OCI-LY7 (cell line): ENCODE measurements around the gene NFKB1. TPM values are rescaled to one million over a fixed set of nuclear protein-coding genes. Genes with fewer than 3 reads are reported as not detected.

ENCODE experiments used
- BruUV-seq: library from RNA; stranded (reverse); fragments of 400-500 nt; replicated peaks from 2 replicates; lab custom pipeline; 2021; lab: Mats Ljungman, UMichigan
- CTCF ChIA-PET: fragments of 300-600 bp; sonication (Branson Sonifier 250); formaldehyde crosslinking; loops from one replicate; lab custom pipeline; 2022; ENCODE audit warnings: antibody characterized with exemption; ENCODE audit not compliant: unreplicated experiment; lab: Charles Lee
- POLR2A ChIA-PET: fragments of 300-600 bp; sonication (Branson Sonifier 250); formaldehyde crosslinking; loops from one replicate; lab custom pipeline; 2022; ENCODE audit warnings: antibody characterized with exemption; lab: Charles Lee
- DNase-seq: peaks from one replicate; pipeline ENCODE4 v3.0.0-alpha.2; 2015; ENCODE audit warnings: low spot score
- H2AFZ ChIP-seq: fragments of 200-600 bp; sonication (generic), shearing (Covaris generic); 2 replicates; pipeline ENCODE4 v1.6.1; 2014; ENCODE audit warnings: mild to moderate bottlenecking, antibody characterized with exemption, low read length, moderate library complexity
- H3K27ac ChIP-seq: fragments of 200-600 bp; sonication (generic); 2 replicates; pipeline ENCODE4 v1.5.1; 2014; ENCODE audit warnings: mixed run types, low read depth, mild to moderate bottlenecking, moderate library complexity, low read length, inconsistent platforms; ENCODE audit not compliant: poor library complexity, severe bottlenecking
- H3K36me3 ChIP-seq: fragments of 200-600 bp; sonication (generic); 2 replicates; pipeline ENCODE4 v1.6.1; 2014; ENCODE audit warnings: mild to moderate bottlenecking, antibody characterized with exemption, low read length, moderate library complexity, mixed read lengths; ENCODE audit not compliant: insufficient read depth
- H3K4me1 ChIP-seq: fragments of 200-600 bp; sonication (generic); 2 replicates; pipeline ENCODE4 v1.5.1; 2014; ENCODE audit warnings: mild to moderate bottlenecking, low read length; ENCODE audit not compliant: insufficient read depth, poor library complexity, severe bottlenecking
- H3K4me2 ChIP-seq: fragments of 200-600 bp; sonication (generic); 2 replicates; pipeline ENCODE4 v1.6.1; 2014; ENCODE audit warnings: mild to moderate bottlenecking, low read length
- H3K4me3 ChIP-seq: fragments of 200-600 bp; sonication (generic); 2 replicates; pipeline ENCODE4 v1.5.1; 2014; ENCODE audit warnings: mild to moderate bottlenecking, low read depth, low read length; ENCODE audit not compliant: poor library complexity, severe bottlenecking
- H3K79me2 ChIP-seq: fragments of 200-600 bp; sonication (generic); 2 replicates; pipeline ENCODE4 v1.6.1; 2016; ENCODE audit warnings: low read depth, mild to moderate bottlenecking, low read length, moderate library complexity, mixed read lengths; ENCODE audit not compliant: insufficient read depth
- H3K9me2 ChIP-seq: fragments of 200-600 bp; sonication (generic); 2 replicates; pipeline ENCODE4 v1.6.1; 2016; ENCODE audit warnings: mild to moderate bottlenecking, low read length, mixed read lengths; ENCODE audit not compliant: insufficient read depth
- H3K9me3 ChIP-seq: fragments of 200-600 bp; sonication (generic); 2 replicates; pipeline ENCODE4 v1.6.1; 2014; ENCODE audit warnings: mild to moderate bottlenecking, mixed run types, low read length, mixed read lengths
- H4K20me1 ChIP-seq: fragments of 200-600 bp; sonication (generic); 2 replicates; pipeline ENCODE4 v1.6.1; 2014; ENCODE audit warnings: mild to moderate bottlenecking, antibody characterized with exemption, low read length, moderate library complexity, mixed read lengths; ENCODE audit not compliant: insufficient read depth
- CTCF ChIP-seq: fragments of 200-600 bp; sonication (generic); conservative IDR thresholded peaks from 2 replicates; pipeline ENCODE4 v1.5.1; 2014; ENCODE audit warnings: mild to moderate bottlenecking, antibody characterized with exemption, low read length, moderate library complexity, mixed read lengths
- EZH2phosphoT487 ChIP-seq: fragments of 200-600 bp; sonication (generic); IDR thresholded peaks from 2 replicates; pipeline ENCODE4 v1.6.1; 2018; ENCODE audit warnings: low read depth, borderline replicate concordance, mild to moderate bottlenecking, mixed run types, antibody characterized with exemption, low read length, moderate library complexity, mixed read lengths
- intact Hi-C: fragments of 100-400 bp; cut with micrococcal nuclease; formaldehyde crosslinking; loops from one replicate; pipeline ENCODE4 v1.10.0; 2022; ENCODE audit not compliant: unreplicated experiment
- total RNA-seq, 2 experiments: library from RNA; depleted of rRNA in 1 of 2; stranded (reverse); fragments of >200 nt in 1 of 2; shearing (Covaris generic) in 1 of 2; gene quantifications; 2 replicates each; pipeline ENCODE4 v1.2.3, GENCODE V29; 2014 to 2022

The NFKB1 gene
- total RNA-seq, 2 experiments from 2014 or later: 23.1 to 47.8 TPM

GRCh38 chr4:102606846-102607450, 105.8 kb downstream of the NFKB1 start:
- no peak overlapping the region for H3K27ac ChIP-seq
- no peak overlapping the region for H3K4me3 ChIP-seq
- no peak for DNase-seq
- no peak for TF ChIP-seq CTCF
- no peak for TF ChIP-seq EZH2phosphoT487
- CTCF ChIA-PET: interaction anchor here (0.5 kb wide), 1 partner anchor 153 kb away, joined by 3 read pairs; no protein-coding TSS in a partner anchor
- H3K4me2 ChIP-seq: no peak overlapping the region
- POLR2A ChIA-PET: interaction anchor here (0.6 to 1.0 kb wide), 3 partner anchors 107 to 423 kb away, joined by 3 read pairs; no protein-coding TSS in a partner anchor
- no peaks in the 10 kb centered on the region for H3K4me1 ChIP-seq
- no peaks in the 10 kb centered on the region for H3K9me2 ChIP-seq
- peaks cover 82% of the 10 kb centered on the region for H3K36me3 ChIP-seq
- intact Hi-C loops: no loop called here
- no peaks in the 10 kb centered on the region for H3K79me2 ChIP-seq
- no TSS peak for BruUV-seq
- no peaks in the 10 kb centered on the region for H4K20me1 ChIP-seq
- no peaks in the 10 kb centered on the region for H3K9me3 ChIP-seq
- no peak overlapping the region for H2AFZ ChIP-seq

- ChIA-PET POLR2A (interaction anchor here (0.9 kb wide), 1 partner anchor 13 kb away, joined by 5 read pairs; no protein-coding TSS in a partner anchor), CTCF (no interaction called here)
- H3K4me3 ChIP-seq: no peak overlapping the region
- H3K27ac ChIP-seq: no peak overlapping the region
- no TSS peak for BruUV-seq
- intact Hi-C loops: no loop called here
- peaks cover 87% of the 10 kb centered on the region for H3K36me3 ChIP-seq
- no peak for DNase-seq
- H3K4me2 ChIP-seq: no peak overlapping the region
- H3K9me2 ChIP-seq: no peaks in the 10 kb centered on the region
- H3K9me3 ChIP-seq: no peaks in the 10 kb centered on the region
- H3K4me1 ChIP-seq: no peaks in the 10 kb centered on the region
- no peaks in the 10 kb centered on the region for H4K20me1 ChIP-seq
- TF ChIP-seq CTCF (no peak), EZH2phosphoT487 (no peak)
- no peak overlapping the region for H2AFZ ChIP-seq
- no peaks in the 10 kb centered on the region for H3K79me2 ChIP-seq
These were observed 107.0 kb downstream of the NFKB1 start for GRCh38 chr4:102608190-102608589.

- H3K79me2 ChIP-seq: no peaks in the 10 kb centered on the region
- H2AFZ ChIP-seq: no peak overlapping the region
- CTCF ChIA-PET: no interaction called here
- TF ChIP-seq EZH2phosphoT487 (no peak), CTCF (peak; percentile 77)
- H3K36me3 ChIP-seq: peaks cover 91% of the 10 kb centered on the region
- peak; percentile 38 for DNase-seq
- H3K4me3 ChIP-seq: no peak overlapping the region
- H3K27ac ChIP-seq: no peak overlapping the region
- no peaks in the 10 kb centered on the region for H4K20me1 ChIP-seq
- H3K4me1 ChIP-seq: no peaks in the 10 kb centered on the region
- POLR2A ChIA-PET: interaction anchor here (0.7 kb wide), 1 partner anchor 65 kb away, joined by 3 read pairs; no protein-coding TSS in a partner anchor
- no peak overlapping the region for H3K4me2 ChIP-seq
- H3K9me2 ChIP-seq: no peaks in the 10 kb centered on the region
- BruUV-seq: no TSS peak
- intact Hi-C loops: no loop called here
- no peaks in the 10 kb centered on the region for H3K9me3 ChIP-seq
These were observed 108.8 kb downstream of the NFKB1 start for GRCh38 chr4:102610007-102610406.
